ENCODE measurements around the gene FMNL3.

FMNL3 gene

DNA sequence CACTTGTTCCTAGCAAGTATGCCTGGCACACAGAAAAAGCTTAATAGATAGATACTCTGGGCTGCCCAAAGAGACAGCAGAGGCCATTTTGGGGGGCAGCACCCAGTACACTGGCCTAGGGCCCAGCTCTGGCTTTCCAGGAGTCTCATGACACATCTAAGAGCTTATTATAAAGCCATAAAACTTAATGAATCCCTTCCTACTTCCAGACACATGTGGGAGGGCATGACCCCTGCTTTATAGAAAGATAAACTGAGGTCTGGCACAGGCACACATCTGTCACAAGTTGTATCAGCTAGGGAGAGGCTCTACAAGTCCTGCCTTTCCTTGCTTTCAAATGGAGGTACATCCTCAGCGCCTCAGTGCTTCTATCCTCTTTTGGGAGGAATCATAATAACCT, 27.1 kb downstream of the FMNL3 start:
- DNase-seq (ENCODE audit: low read depth in 2 of 3, low spot score in 1 of 3): no peak

DNA sequence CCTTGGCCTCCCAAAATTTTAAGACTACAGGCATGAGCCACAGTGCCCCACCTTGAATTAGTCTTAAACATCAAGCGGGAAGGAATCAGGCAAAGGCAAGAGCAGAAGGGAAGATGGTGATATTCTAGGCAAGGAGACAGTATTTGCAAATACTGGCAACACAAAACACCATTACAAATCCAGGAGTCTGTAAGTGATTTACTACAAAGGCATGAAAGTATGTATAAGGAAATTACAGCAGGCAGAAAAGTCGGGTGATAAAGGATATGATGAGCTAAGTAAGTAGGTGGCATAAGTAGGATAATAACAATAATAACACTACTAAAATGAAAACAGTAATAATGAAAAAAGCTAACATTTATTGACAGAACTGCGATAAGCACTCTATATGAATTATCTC, 28.5 kb downstream of the FMNL3 start:
- no peak for DNase-seq (ENCODE audit: low read depth in 2 of 3, low spot score in 1 of 3)

DNA sequence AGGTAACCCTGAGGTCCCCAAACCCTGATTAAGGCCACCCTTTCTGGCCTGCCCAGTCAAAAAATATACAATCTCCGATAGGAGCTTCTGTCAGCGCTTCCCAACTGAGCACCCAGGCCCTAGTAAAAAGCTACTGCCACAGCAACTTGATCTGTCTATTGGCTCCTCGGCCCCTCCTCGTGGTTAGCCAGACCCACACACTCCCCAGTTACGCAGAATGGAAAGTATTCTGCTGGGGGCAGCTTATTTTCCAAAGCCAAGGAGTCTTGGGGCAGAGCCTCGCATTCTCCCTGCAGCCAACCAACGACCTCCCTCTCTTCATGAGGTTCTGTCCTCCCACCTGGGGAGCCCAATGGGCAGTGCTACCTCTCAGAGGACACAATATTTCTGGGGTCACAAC, 32.1 kb downstream of the FMNL3 start:
- DNase-seq (ENCODE audit: low read depth in 2 of 3, low spot score in 1 of 3): no peak

- DNase-seq (ENCODE audit: low read depth in 2 of 3, low spot score in 1 of 3): no peak
Observed at GRCh38 chr12:49674318-49674981, 32.8 kb downstream of the FMNL3 start.

DNA sequence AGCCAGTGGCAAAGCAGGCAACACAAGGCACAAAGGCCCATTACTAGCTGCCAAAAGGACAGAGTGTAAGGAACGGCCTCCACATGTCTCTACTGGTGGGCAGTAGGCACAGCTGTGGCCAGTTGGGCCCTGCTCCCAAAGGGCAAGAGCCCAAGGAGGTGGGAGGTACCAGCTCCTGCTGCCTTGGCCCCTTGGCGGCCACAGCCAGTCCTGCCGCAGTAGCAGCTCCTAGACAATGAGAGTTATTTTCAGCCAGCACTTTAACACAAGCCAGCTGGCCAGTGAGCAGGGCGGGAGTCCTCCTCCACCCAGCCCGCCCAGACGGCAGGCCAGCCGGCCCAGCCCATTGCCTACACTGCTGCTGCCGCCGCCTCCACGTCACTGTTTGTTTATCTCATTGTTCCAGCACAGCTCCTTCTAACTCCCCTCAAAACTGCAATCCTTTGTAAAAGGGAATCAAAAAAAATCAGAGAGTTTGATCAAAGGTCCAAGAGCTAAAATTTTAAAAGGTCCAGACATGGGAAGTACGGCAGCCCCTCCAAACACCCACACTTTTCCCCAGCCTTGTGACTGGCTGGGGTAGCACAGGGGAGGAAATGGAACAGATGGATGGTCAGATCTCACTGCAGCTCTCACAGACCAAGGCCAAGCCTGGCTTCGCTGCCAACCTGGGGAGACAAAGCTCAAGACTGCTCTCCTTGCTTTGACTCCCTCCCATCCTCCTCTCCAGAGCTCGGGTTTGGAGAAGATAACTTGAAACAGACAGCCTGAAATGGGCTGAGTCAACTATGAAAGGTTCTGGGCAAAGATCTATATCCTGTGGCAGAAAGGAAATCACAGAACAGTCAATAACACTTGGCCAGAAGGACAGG, 33.5 kb downstream of the FMNL3 start:
- no peak for DNase-seq (ENCODE audit: low read depth in 2 of 3, low spot score in 1 of 3)

DNA sequence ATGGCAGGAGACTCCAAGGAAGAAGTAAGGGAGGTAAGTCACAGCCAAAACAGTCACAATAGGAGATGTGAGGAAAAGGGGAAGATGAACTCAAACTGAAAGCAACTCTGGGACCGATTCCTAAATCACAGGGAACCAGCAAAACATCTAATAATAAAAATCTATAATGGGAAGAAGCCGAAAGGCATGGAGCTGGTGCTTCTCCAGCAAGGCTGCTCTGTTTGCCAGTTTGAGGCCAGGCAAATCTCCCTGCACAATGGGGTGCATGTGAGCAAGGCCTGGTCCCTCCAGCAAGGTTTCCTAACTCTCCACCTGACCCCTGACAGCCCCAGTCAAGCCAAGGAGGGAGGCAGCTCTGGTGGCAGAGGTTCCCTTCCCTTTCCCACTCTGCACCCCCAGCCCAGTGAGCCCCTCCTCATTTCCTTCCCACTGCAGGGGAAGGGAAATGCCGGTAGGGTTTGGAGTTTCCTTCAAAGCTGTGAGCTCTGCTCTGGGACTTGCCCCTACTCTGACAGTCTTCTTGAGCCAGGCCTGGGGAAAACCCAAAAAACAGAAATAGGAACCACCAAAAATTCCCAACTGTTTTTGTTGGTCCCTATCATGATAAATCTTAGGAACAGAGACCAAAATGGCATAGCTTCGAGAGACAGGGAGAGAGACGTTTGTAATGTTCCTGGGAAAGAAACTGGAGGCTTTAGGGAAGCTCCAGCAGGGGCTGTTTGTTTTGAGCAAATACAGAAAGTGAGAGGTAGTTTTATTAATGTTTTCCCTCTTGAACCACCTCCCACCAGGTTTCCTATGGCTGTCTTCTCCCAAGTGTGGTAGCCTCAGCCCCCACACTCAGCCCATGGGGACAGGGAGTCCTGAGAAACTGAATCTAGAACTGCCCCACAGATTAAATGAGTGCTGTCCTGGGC, 34.6 kb downstream of the FMNL3 start:
- no peak for DNase-seq (ENCODE audit: low read depth in 2 of 3, low spot score in 1 of 3)

- peak; percentile 30 to 36 (median 35) for DNase-seq (ENCODE audit: low read depth in 2 of 3, low spot score in 1 of 3)
Observed at GRCh38 chr12:49671031-49671765, 36.0 kb downstream of the FMNL3 start.

DNA sequence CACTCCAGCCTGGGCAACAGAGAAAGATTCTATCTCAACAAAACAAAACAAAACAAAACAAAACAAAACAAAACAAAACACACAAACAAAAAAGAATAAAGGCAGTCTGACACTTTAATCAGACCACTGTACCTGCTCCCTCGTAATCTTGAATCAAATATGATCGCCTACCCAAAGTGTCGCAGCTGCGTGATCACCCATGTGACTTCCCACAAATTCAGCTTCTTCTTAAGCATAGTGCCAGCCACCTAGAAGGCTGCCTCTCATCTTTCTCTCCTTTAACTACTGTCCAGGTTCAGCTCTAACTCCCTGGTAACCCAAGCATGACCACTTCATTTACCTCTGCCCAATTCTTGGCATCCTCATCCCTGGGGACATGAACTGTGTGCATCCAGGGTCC, 37.4 kb downstream of the FMNL3 start:
- DNase-seq (ENCODE audit: low read depth in 2 of 3, low spot score in 1 of 3): no peak

GRCh38 chr12:49667325-49668090, 39.7 kb downstream of the FMNL3 start:
- DNase-seq (ENCODE audit: low read depth in 2 of 3, low spot score in 1 of 3): no peak

DNA sequence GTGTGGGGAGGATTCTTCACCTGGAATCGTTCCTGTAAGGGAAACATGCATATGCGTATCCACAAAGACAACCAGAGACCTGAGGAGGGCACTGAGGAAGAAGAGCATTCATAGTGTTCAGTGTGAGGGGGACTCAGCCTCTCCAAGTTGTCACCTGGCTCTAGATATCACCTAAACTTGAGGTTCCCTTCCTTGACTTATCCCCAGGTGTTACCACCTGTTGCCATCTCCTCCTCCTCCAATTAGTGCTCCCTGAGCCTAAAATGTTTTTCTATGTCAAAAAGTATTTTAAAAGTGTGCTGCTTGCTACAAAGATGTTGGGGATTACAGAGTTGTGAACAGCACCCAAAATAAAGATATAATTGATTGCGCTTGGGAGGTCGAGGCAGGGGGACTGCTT, 41.0 kb downstream of the FMNL3 start:
- no peak for DNase-seq (ENCODE audit: low read depth in 2 of 3, low spot score in 1 of 3)

GRCh38 chr12:49665384-49665783, 41.8 kb downstream of the FMNL3 start:
- DNase-seq (ENCODE audit: low read depth in 2 of 3, low spot score in 1 of 3): no peak

DNA sequence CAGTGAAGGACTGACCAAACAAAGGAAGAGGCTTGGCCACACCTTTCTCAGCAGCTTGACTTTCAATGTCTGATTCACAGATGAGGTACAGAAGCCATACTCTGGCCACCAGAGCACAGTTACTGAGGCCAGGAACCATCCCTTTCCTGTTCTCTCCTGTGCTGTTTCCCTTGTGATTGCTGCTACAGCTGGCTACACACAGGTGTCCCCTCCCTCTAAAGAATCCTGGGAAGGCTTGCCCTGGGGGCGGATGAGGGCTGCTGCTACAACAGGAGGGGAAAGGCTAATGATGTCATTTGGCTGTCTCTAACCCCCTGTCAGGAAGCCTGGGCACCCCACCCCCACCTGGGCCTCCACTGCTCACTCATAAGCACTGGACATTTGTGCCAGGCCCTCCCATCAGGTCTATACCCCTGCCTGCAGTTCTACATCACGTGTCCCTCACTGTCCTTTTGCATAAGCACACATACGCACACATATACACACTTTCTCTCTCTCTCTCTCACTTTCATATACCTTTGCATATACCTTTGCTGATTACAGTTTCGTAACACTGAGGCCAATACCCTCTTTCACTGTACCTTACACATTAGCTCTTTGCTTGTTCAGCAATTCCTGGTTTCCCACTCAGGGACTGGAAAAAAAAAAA, 42.5 kb downstream of the FMNL3 start:
- DNase-seq (ENCODE audit: low read depth in 2 of 3, low spot score in 1 of 3): no peak

DNA sequence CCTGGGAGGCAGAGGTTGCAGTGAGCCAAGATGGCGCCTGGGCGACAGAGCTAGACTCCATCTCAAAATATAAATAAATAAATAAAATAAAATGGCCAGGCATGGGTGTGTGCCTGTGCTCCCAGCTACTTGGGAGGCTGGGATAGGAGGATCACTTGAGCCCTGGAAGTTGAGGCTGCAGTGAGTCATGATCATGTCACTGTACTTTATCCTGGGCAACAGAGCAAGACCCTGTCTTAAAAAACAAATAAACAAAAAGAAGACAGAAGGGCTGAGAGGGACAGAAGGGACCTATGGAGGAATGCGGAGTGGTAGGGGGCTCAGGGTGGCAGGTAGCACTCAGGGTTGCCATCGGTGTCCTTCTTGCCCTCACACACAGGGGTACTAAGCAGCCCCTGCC, 43.0 kb downstream of the FMNL3 start:
- no peak for DNase-seq (ENCODE audit: low read depth in 2 of 3, low spot score in 1 of 3)

- DNase-seq (ENCODE audit: low read depth in 2 of 3, low spot score in 1 of 3): peak; percentile 47 to 57 (median 53)
Observed at GRCh38 chr12:49662998-49663843, 44.0 kb downstream of the FMNL3 start.

- DNase-seq (ENCODE audit: low read depth in 2 of 3, low spot score in 1 of 3): no peak
Observed at GRCh38 chr12:49661746-49662145, 45.5 kb downstream of the FMNL3 start.

DNA sequence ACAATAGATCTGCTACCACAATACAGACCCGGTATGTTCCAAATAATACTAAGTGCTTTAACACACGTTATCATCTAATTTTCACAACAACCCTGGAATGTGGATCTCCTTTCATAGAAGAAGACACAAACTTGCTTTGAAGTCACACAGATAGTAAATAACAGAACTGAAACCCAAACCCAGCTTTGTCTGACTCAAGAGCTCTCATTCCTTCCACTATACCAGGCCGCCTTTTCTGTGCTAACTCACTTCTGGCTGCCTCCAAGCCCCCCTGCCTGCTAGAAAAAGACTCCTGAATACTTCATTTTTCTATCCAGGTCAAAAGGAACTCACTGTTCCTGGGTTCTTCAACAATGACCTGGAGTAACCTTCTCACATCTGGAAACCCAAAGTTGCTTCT, 46.0 kb downstream of the FMNL3 start:
- DNase-seq (ENCODE audit: low read depth in 2 of 3, low spot score in 1 of 3): peak in 1 of 3 donors; percentile 33

- no peak for DNase-seq (ENCODE audit: low read depth in 2 of 3, low spot score in 1 of 3)
Observed at GRCh38 chr12:49659753-49660152, 47.5 kb downstream of the FMNL3 start.

DNA sequence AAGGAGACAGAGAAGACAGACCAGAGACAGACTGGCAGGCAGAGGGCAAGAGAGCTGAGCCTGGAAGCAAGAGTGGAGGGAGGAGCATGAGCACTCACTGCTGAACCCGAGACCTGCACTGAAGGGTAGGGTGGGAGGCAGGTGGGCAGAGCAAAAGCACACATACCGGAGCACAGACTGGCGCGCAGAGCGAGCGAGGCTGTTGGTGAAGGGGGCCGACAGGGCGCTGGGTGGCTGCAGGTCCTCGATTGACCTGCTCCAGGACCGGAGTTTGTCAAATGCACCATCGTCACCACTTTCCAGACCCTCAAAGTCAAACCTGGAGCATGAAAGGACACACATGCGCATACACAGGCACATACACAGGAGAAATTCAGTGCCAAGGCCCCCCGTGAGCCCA, 48.9 kb downstream of the FMNL3 start:
- no peak for DNase-seq (ENCODE audit: low read depth in 2 of 3, low spot score in 1 of 3)
